ENCODE results near the gene NR4A2. TPM values are rescaled to one million over a fixed set of nuclear protein-coding genes. Genes with fewer than 3 reads are reported as not detected.

The NR4A2 gene
- total and polyA plus RNA-seq, 2 experiments from 2014 or later, result 2.3 to 4.5 TPM

- no peak overlapping the region for H3K4me3 ChIP-seq
- H3K9me3 ChIP-seq (ENCODE audit: low read depth), result no peaks in the 10 kb centered on the region
- TF ChIP-seq EZH2phosphoT487 (IDR thresholded peaks at IDR 0.05; ENCODE audit: low read depth, severe bottlenecking, unreplicated experiment), result peak; percentile 34
- no peak for TF ChIP-seq CTCF (IDR thresholded peaks at IDR 0.05; ENCODE audit: poor library complexity)
- no peak for TF ChIP-seq EZH2 (IDR thresholded peaks at IDR 0.05; ENCODE audit: borderline replicate concordance)
- H3K4me1 ChIP-seq (ENCODE audit: insufficient read depth), result no peaks in the 10 kb centered on the region
- no peak overlapping the region for H2AFZ ChIP-seq
- H3K79me2 ChIP-seq, result no peaks in the 10 kb centered on the region
- peaks cover 71% of the 10 kb centered on the region for H3K27me3 ChIP-seq
- H3K27ac ChIP-seq, result no peak overlapping the region
- H3K9me2 ChIP-seq (replicated peaks; ENCODE audit: insufficient read depth), result no peaks in the 10 kb centered on the region
- no peaks in the 10 kb centered on the region for H4K20me1 ChIP-seq (ENCODE audit: insufficient read depth, poor library complexity, severe bottlenecking)
- 31% methylated on average over 26 of the region's 26 CpGs for WGBS (ENCODE audit: low lambda C conversion rate, missing lambda C conversion rate)
- peak overlapping the region; percentile 80 for H3K4me2 ChIP-seq
- no peaks in the 10 kb centered on the region for H3K36me3 ChIP-seq (replicated peaks; ENCODE audit: insufficient read depth, low read depth)
- DNase-seq (ENCODE audit: low spot score), result no peak
Measured at GRCh38 chr2:156322686-156323231, 9.8 kb downstream of the NR4A2 start.

- 53% methylated on average over 21 of the region's 21 CpGs for WGBS (ENCODE audit: low lambda C conversion rate, missing lambda C conversion rate)
- Histone ChIP-seq H3K9me2 (replicated peaks; ENCODE audit: insufficient read depth) (no peaks in the 10 kb centered on the region), H3K4me2 (peak overlapping the region; percentile 80), H3K4me3 (no peak overlapping the region), H3K27me3 (peaks cover 67% of the 10 kb centered on the region), H4K20me1 (ENCODE audit: insufficient read depth, poor library complexity, severe bottlenecking) (no peaks in the 10 kb centered on the region), H3K9me3 (ENCODE audit: low read depth) (no peaks in the 10 kb centered on the region), H3K27ac (no peak overlapping the region), H3K36me3 (replicated peaks; ENCODE audit: insufficient read depth, low read depth) (no peaks in the 10 kb centered on the region), H3K79me2 (no peaks in the 10 kb centered on the region), H2AFZ (no peak overlapping the region), H3K4me1 (ENCODE audit: insufficient read depth) (no peaks in the 10 kb centered on the region)
- DNase-seq (ENCODE audit: low spot score), result no peak
- TF ChIP-seq CTCF (IDR thresholded peaks at IDR 0.05; ENCODE audit: poor library complexity), result no peak
- no peak for TF ChIP-seq EZH2 (IDR thresholded peaks at IDR 0.05; ENCODE audit: borderline replicate concordance)
- TF ChIP-seq EZH2phosphoT487 (IDR thresholded peaks at IDR 0.05; ENCODE audit: low read depth, severe bottlenecking, unreplicated experiment), result no peak
Measured at GRCh38 chr2:156322051-156322685, 10.4 kb downstream of the NR4A2 start.

- H3K9me2 ChIP-seq (replicated peaks; ENCODE audit: insufficient read depth), result no peaks in the 10 kb centered on the region
- H2AFZ ChIP-seq, result no peak overlapping the region
- H3K9me3 ChIP-seq (ENCODE audit: low read depth), result no peaks in the 10 kb centered on the region
- TF ChIP-seq EZH2 (IDR thresholded peaks at IDR 0.05; ENCODE audit: borderline replicate concordance) (peak; percentile 51), EZH2phosphoT487 (IDR thresholded peaks at IDR 0.05; ENCODE audit: low read depth, severe bottlenecking, unreplicated experiment) (no peak)
- H3K79me2 ChIP-seq, result no peaks in the 10 kb centered on the region
- H3K27me3 ChIP-seq, result peaks cover 60% of the 10 kb centered on the region
- H4K20me1 ChIP-seq (ENCODE audit: insufficient read depth, poor library complexity, severe bottlenecking), result no peaks in the 10 kb centered on the region
- no peak for DNase-seq (ENCODE audit: low spot score)
- no peak overlapping the region for H3K4me3 ChIP-seq
- H3K4me2 ChIP-seq, result peak overlapping the region; percentile 80
- no peaks in the 10 kb centered on the region for H3K36me3 ChIP-seq (replicated peaks; ENCODE audit: insufficient read depth, low read depth)
- H3K27ac ChIP-seq, result no peak overlapping the region
- H3K4me1 ChIP-seq (ENCODE audit: insufficient read depth), result no peaks in the 10 kb centered on the region
- 58% methylated on average over 31 of the region's 31 CpGs for WGBS (ENCODE audit: low lambda C conversion rate, missing lambda C conversion rate)
Measured at GRCh38 chr2:156321243-156321904, 11.1 kb downstream of the NR4A2 start.

Data from hepatocyte (in vitro differentiated cells).